Stomach smooth muscle (tissue), 2 donors: ENCODE measurements around the gene PLA2G4A.

ENCODE experiments used
- H3K27ac ChIP-seq: one replicate; pipeline ENCODE4 v1.7.0; 2013; ENCODE audit warnings: mild to moderate bottlenecking, low read length, inconsistent platforms
- H3K27me3 ChIP-seq, 2 donors: one replicate each; pipeline ENCODE4 v1.7.0; 2013; ENCODE audit warnings: low read length in 2 of 2; ENCODE audit not compliant: insufficient read depth in 2 of 2, control insufficient read depth in 1 of 2
- H3K36me3 ChIP-seq, 2 donors: one replicate each; pipeline ENCODE4 v1.7.0; 2013; ENCODE audit warnings: low read length in 2 of 2; ENCODE audit not compliant: control insufficient read depth in 2 of 2, insufficient read depth in 2 of 2
- H3K4me1 ChIP-seq: one replicate; pipeline ENCODE4 v1.7.0; 2013; ENCODE audit warnings: low read length; ENCODE audit not compliant: control insufficient read depth, insufficient read depth
- H3K4me3 ChIP-seq, 2 donors: one replicate each; pipeline ENCODE4 v1.7.0; 2013; ENCODE audit warnings: low read length in 2 of 2
- H3K9ac ChIP-seq, 2 donors: one replicate each; pipeline ENCODE4 v1.7.0; 2013; ENCODE audit warnings: low read length in 2 of 2, mild to moderate bottlenecking in 1 of 2
- H3K9me3 ChIP-seq, 2 donors: one replicate each; pipeline ENCODE4 v1.7.0; 2013; ENCODE audit warnings: low read length in 2 of 2; ENCODE audit not compliant: control insufficient read depth in 2 of 2
- donor health status: healthy.
- donor health status: Pancreatic carcinoma.

Gene PLA2G4A

GRCh38 chr1:186872291-186872690 is 43.5 kb downstream of the PLA2G4A start:
- H3K9me3 ChIP-seq = no peaks in the 10 kb centered on the region
- no peak overlapping the region for H3K27ac ChIP-seq
- H3K36me3 ChIP-seq = no peaks in the 10 kb centered on the region
- H3K9ac ChIP-seq = no peak overlapping the region
- peaks cover 2% of the 10 kb centered on the region for H3K4me1 ChIP-seq
- H3K27me3 ChIP-seq = no peaks in the 10 kb centered on the region
- H3K4me3 ChIP-seq = no peak overlapping the region

- no peak overlapping the region for H3K4me3 ChIP-seq
Measured at GRCh38 chr1:186873687-186874086, 44.9 kb downstream of the PLA2G4A start.

GRCh38 chr1:186875896-186876835 is 47.4 kb downstream of the PLA2G4A start:
- no peaks in the 10 kb centered on the region for H3K36me3 ChIP-seq
- H3K27ac ChIP-seq = peak overlapping the region; percentile 25
- H3K27me3 ChIP-seq = no peaks in the 10 kb centered on the region
- no peaks in the 10 kb centered on the region for H3K9me3 ChIP-seq
- no peak overlapping the region for H3K4me3 ChIP-seq
- H3K4me1 ChIP-seq = peaks cover 2% of the 10 kb centered on the region
- H3K9ac ChIP-seq = no peak overlapping the region

More at GRCh38 chr1:186873687-186874086, 44.9 kb downstream of the PLA2G4A start:
- H3K27ac ChIP-seq = no peak overlapping the region
- H3K27me3 ChIP-seq = no peaks in the 10 kb centered on the region
- no peak overlapping the region for H3K9ac ChIP-seq
- no peaks in the 10 kb centered on the region for H3K36me3 ChIP-seq
- peaks cover 2% of the 10 kb centered on the region for H3K4me1 ChIP-seq
- H3K9me3 ChIP-seq = no peaks in the 10 kb centered on the region

GRCh38 chr1:186878356-186878755 is 49.6 kb downstream of the PLA2G4A start:
- H3K27ac ChIP-seq = no peak overlapping the region

GRCh38 chr1:186880982-186881381 is 52.2 kb downstream of the PLA2G4A start:
- Histone ChIP-seq H3K4me3 (no peak overlapping the region), H3K27me3 (no peaks in the 10 kb centered on the region), H3K27ac (no peak overlapping the region), H3K36me3 (no peaks in the 10 kb centered on the region), H3K9ac (no peak overlapping the region), H3K9me3 (no peaks in the 10 kb centered on the region), H3K4me1 (peaks cover 2% of the 10 kb centered on the region)

More at GRCh38 chr1:186878356-186878755, 49.6 kb downstream of the PLA2G4A start:
- Histone ChIP-seq H3K27me3 (no peaks in the 10 kb centered on the region), H3K4me1 (peaks cover 2% of the 10 kb centered on the region), H3K9ac (no peak overlapping the region), H3K4me3 (no peak overlapping the region), H3K36me3 (no peaks in the 10 kb centered on the region), H3K9me3 (no peaks in the 10 kb centered on the region)

GRCh38 chr1:186882372-186883134 is 53.8 kb downstream of the PLA2G4A start:
- H3K4me3 ChIP-seq = no peak overlapping the region
- H3K27ac ChIP-seq = no peak overlapping the region
- H3K9ac ChIP-seq = no peak overlapping the region
- H3K4me1 ChIP-seq = no peaks in the 10 kb centered on the region
- no peaks in the 10 kb centered on the region for H3K27me3 ChIP-seq
- no peaks in the 10 kb centered on the region for H3K36me3 ChIP-seq
- H3K9me3 ChIP-seq = no peaks in the 10 kb centered on the region

GRCh38 chr1:186884251-186884650 is 55.5 kb downstream of the PLA2G4A start:
- H3K9ac ChIP-seq = no peak overlapping the region
- H3K36me3 ChIP-seq = no peaks in the 10 kb centered on the region
- H3K9me3 ChIP-seq = no peaks in the 10 kb centered on the region
- no peak overlapping the region for H3K4me3 ChIP-seq
- no peaks in the 10 kb centered on the region for H3K27me3 ChIP-seq
- no peaks in the 10 kb centered on the region for H3K4me1 ChIP-seq
- H3K27ac ChIP-seq = no peak overlapping the region

- no peaks in the 10 kb centered on the region for H3K4me1 ChIP-seq
- no peak overlapping the region for H3K9ac ChIP-seq
- H3K36me3 ChIP-seq = no peaks in the 10 kb centered on the region
- no peak overlapping the region for H3K4me3 ChIP-seq
- no peaks in the 10 kb centered on the region for H3K27me3 ChIP-seq
- no peak overlapping the region for H3K27ac ChIP-seq
- H3K9me3 ChIP-seq = no peaks in the 10 kb centered on the region
Measured at GRCh38 chr1:186887203-186887602, 58.5 kb downstream of the PLA2G4A start.

- H3K9me3 ChIP-seq = no peaks in the 10 kb centered on the region
- H3K27ac ChIP-seq = no peak overlapping the region
- no peaks in the 10 kb centered on the region for H3K36me3 ChIP-seq
- no peak overlapping the region for H3K4me3 ChIP-seq
- H3K4me1 ChIP-seq = no peaks in the 10 kb centered on the region
- H3K9ac ChIP-seq = no peak overlapping the region
- no peaks in the 10 kb centered on the region for H3K27me3 ChIP-seq
Measured at GRCh38 chr1:186888367-186888766, 59.6 kb downstream of the PLA2G4A start.

- Histone ChIP-seq H3K36me3 (no peaks in the 10 kb centered on the region), H3K9me3 (no peaks in the 10 kb centered on the region), H3K4me1 (peaks cover 6% of the 10 kb centered on the region), H3K4me3 (no peak overlapping the region), H3K9ac (no peak overlapping the region), H3K27me3 (no peaks in the 10 kb centered on the region), H3K27ac (no peak overlapping the region)
Measured at GRCh38 chr1:186892936-186893335, 64.2 kb downstream of the PLA2G4A start.
